C4-2B (cell line): ENCODE measurements around the gene C4orf54.

Experiments used
- H3K27ac ChIP-seq: fragments of 450-650 bp; 2 replicates; pipeline ENCODE4 v1.5.1; 2017
- CTCF ChIP-seq: fragments of 450-650 bp; conservative IDR thresholded peaks from 2 replicates; pipeline ENCODE4 v1.5.1; 2017; ENCODE audit warnings: mild to moderate bottlenecking
- ZFX ChIP-seq: fragments of 450-650 bp; IDR thresholded peaks from 2 replicates; pipeline ENCODE4 v1.6.1; 2017

C4orf54 gene

GRCh38 chr4:99647071-99647470 is 10.6 kb downstream of the C4orf54 start:
- TF ChIP-seq CTCF (no peak), ZFX (no peak)
- no peak overlapping the region for H3K27ac ChIP-seq

GRCh38 chr4:99645638-99646037 is 12.0 kb downstream of the C4orf54 start:
- H3K27ac ChIP-seq: no peak overlapping the region

GRCh38 chr4:99645036-99645435 is 12.6 kb downstream of the C4orf54 start:
- TF ChIP-seq ZFX (no peak), CTCF (no peak)
- no peak overlapping the region for H3K27ac ChIP-seq

More at GRCh38 chr4:99645638-99646037, 12.0 kb downstream of the C4orf54 start:
- no peak for TF ChIP-seq ZFX
- TF ChIP-seq CTCF: no peak

- no peak overlapping the region for H3K27ac ChIP-seq
- TF ChIP-seq CTCF (no peak), ZFX (no peak)
Observed at GRCh38 chr4:99644453-99644852, 13.2 kb downstream of the C4orf54 start.

GRCh38 chr4:99642725-99643489 is 14.7 kb downstream of the C4orf54 start:
- no peak overlapping the region for H3K27ac ChIP-seq
- TF ChIP-seq ZFX (no peak), CTCF (no peak)

GRCh38 chr4:99640676-99641075 is 17.0 kb downstream of the C4orf54 start:
- no peak for TF ChIP-seq CTCF
- TF ChIP-seq ZFX: no peak
- no peak overlapping the region for H3K27ac ChIP-seq

GRCh38 chr4:99637174-99637573 is 20.5 kb downstream of the C4orf54 start:
- no peak overlapping the region for H3K27ac ChIP-seq
- TF ChIP-seq CTCF: no peak
- TF ChIP-seq ZFX: no peak
